Esophagus squamous epithelium (tissue), 4 donors: ENCODE results near the gene SMYD3.

Source experiments
- POLR2A ChIP-seq, 4 donors: fragments of 450-650 bp; IDR thresholded peaks; one replicate each; pipeline ENCODE4 v1.6.1; 2017; ENCODE audit warnings: antibody characterized with exemption in 4 of 4, mild to moderate bottlenecking in 4 of 4, moderate library complexity in 3 of 4
- TF ChIP-seq, protein P1 (sequence below), 6 experiments: fragments of 450-650 bp in 4 of 6; fragments of 200-600 bp in 2 of 6; sonication (generic) in 2 of 6; IDR thresholded peaks; one replicate each; pipeline ENCODE4 v1.5.1; 2016 to 2019; ENCODE audit warnings: antibody characterized with exemption in 6 of 6, mild to moderate bottlenecking in 4 of 6, moderate library complexity in 4 of 6

GRCh38 chr1:246267426-246267825 lies 239.7 kb downstream of the SMYD3 start:
- TF ChIP-seq, protein P1, sequence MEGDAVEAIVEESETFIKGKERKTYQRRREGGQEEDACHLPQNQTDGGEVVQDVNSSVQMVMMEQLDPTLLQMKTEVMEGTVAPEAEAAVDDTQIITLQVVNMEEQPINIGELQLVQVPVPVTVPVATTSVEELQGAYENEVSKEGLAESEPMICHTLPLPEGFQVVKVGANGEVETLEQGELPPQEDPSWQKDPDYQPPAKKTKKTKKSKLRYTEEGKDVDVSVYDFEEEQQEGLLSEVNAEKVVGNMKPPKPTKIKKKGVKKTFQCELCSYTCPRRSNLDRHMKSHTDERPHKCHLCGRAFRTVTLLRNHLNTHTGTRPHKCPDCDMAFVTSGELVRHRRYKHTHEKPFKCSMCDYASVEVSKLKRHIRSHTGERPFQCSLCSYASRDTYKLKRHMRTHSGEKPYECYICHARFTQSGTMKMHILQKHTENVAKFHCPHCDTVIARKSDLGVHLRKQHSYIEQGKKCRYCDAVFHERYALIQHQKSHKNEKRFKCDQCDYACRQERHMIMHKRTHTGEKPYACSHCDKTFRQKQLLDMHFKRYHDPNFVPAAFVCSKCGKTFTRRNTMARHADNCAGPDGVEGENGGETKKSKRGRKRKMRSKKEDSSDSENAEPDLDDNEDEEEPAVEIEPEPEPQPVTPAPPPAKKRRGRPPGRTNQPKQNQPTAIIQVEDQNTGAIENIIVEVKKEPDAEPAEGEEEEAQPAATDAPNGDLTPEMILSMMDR (IDR thresholded peaks at IDR 0.05): no peak
- no peak for TF ChIP-seq POLR2A (IDR thresholded peaks at IDR 0.05)
